Measurements from ENCODE around the gene SENP1. TPM values are rescaled to one million over a fixed set of nuclear protein-coding genes. Genes with fewer than 3 reads are reported as not detected.

The SENP1 gene
- total RNA-seq, 3 donors from 2014 or later: 14.4 to 36.1 (median 30.2) TPM

GRCh38 chr12:48028541-48029431, 77.1 kb downstream of the SENP1 start:
- Histone ChIP-seq H3K9me3 (no peaks in the 10 kb centered on the region), H3K4me3 (no peak overlapping the region), H3K27ac (no peak overlapping the region), H3K4me1 (no peaks in the 10 kb centered on the region), H3K27me3 (no peaks in the 10 kb centered on the region), H3K36me3 (no peaks in the 10 kb centered on the region)
- TF ChIP-seq POLR2A (IDR thresholded peaks at IDR 0.05) (no peak), CTCF (IDR thresholded peaks at IDR 0.05) (no peak), POLR2AphosphoS5 (IDR thresholded peaks at IDR 0.05) (no peak)
- intact Hi-C loops (cut with DNase I; ENCODE audit: low total_unique reads): no loop called here
- DNase-seq (ENCODE audit: low spot score in 2 of 2): no peak

GRCh38 chr12:48027183-48028002, 78.5 kb downstream of the SENP1 start:
- H3K4me3 ChIP-seq: no peak overlapping the region
- intact Hi-C loops (cut with DNase I; ENCODE audit: low total_unique reads): no loop called here
- H3K9me3 ChIP-seq: no peaks in the 10 kb centered on the region
- TF ChIP-seq POLR2AphosphoS5 (IDR thresholded peaks at IDR 0.05) (no peak), POLR2A (IDR thresholded peaks at IDR 0.05) (no peak), CTCF (IDR thresholded peaks at IDR 0.05) (no peak)
- H3K27me3 ChIP-seq: no peaks in the 10 kb centered on the region
- DNase-seq (ENCODE audit: low spot score in 2 of 2): no peak
- no peaks in the 10 kb centered on the region for H3K36me3 ChIP-seq
- no peaks in the 10 kb centered on the region for H3K4me1 ChIP-seq
- no peak overlapping the region for H3K27ac ChIP-seq

GRCh38 chr12:48026060-48026827, 79.6 kb downstream of the SENP1 start:
- intact Hi-C loops (cut with DNase I; ENCODE audit: low total_unique reads): no loop called here
- Histone ChIP-seq H3K9me3 (no peaks in the 10 kb centered on the region), H3K27ac (no peak overlapping the region), H3K36me3 (no peaks in the 10 kb centered on the region), H3K27me3 (no peaks in the 10 kb centered on the region), H3K4me3 (no peak overlapping the region), H3K4me1 (no peaks in the 10 kb centered on the region)
- TF ChIP-seq CTCF (IDR thresholded peaks at IDR 0.05) (no peak), POLR2A (IDR thresholded peaks at IDR 0.05) (no peak), POLR2AphosphoS5 (IDR thresholded peaks at IDR 0.05) (no peak)
- DNase-seq (ENCODE audit: low spot score in 2 of 2): no peak

- Histone ChIP-seq H3K9me3 (no peaks in the 10 kb centered on the region), H3K27ac (no peak overlapping the region), H3K36me3 (no peaks in the 10 kb centered on the region), H3K4me3 (no peak overlapping the region), H3K4me1 (no peaks in the 10 kb centered on the region), H3K27me3 (no peaks in the 10 kb centered on the region)
- no peak for DNase-seq (ENCODE audit: low spot score in 2 of 2)
- no peak for TF ChIP-seq POLR2AphosphoS5 (IDR thresholded peaks at IDR 0.05)
- TF ChIP-seq POLR2A (IDR thresholded peaks at IDR 0.05): no peak
- TF ChIP-seq CTCF (IDR thresholded peaks at IDR 0.05): no peak
- intact Hi-C loops (cut with DNase I; ENCODE audit: low total_unique reads): no loop called here
Measured at GRCh38 chr12:48025281-48025680, 80.6 kb downstream of the SENP1 start.
